WTC11 (cell line): ENCODE measurements around the gene CACNA1D. TPM values are rescaled to one million over a fixed set of nuclear protein-coding genes. Genes with fewer than 3 reads are reported as not detected.

Experiments
- ATAC-seq: fragments of 200-7000 bp; cut with Tn5 transposase; 2 replicates; pipeline ENCODE4 v1.10.0; 2021; ENCODE audit warnings: mild to moderate bottlenecking, moderate library complexity
- CTCF ChIA-PET: fragments of 300-600 bp; sonication (Branson Sonifier 250); formaldehyde crosslinking; loops from one replicate; lab custom pipeline; 2021; ENCODE audit warnings: antibody characterized with exemption; lab: Charles Lee
- POLR2A ChIA-PET: fragments of 350-600 bp; sonication (Branson Sonifier 250); formaldehyde crosslinking; loops from one replicate; lab custom pipeline; 2021; ENCODE audit warnings: antibody characterized with exemption; lab: Charles Lee
- DNase-seq: peaks from one replicate; pipeline ENCODE4 v3.0.0; 2021; ENCODE audit warnings: low spot score
- H3K27ac Mint-ChIP-seq: 2 replicates; pipeline ENCODE4 v1.8.0; 2021; ENCODE audit warnings: mixed read lengths
- H3K27me3 Mint-ChIP-seq: 2 replicates; pipeline ENCODE4 v1.8.0; 2021; ENCODE audit warnings: low read depth, mild to moderate bottlenecking, moderate library complexity, mixed read lengths
- H3K36me3 Mint-ChIP-seq: 2 replicates; pipeline ENCODE4 v1.8.0; 2021; ENCODE audit warnings: mixed read lengths
- H3K4me1 Mint-ChIP-seq: 2 replicates; pipeline ENCODE4 v1.8.0; 2022; ENCODE audit warnings: mixed read lengths
- H3K4me3 Mint-ChIP-seq: 2 replicates; pipeline ENCODE4 v1.8.0; 2021; ENCODE audit warnings: mild to moderate bottlenecking, moderate library complexity, mixed read lengths
- H3K9me3 Mint-ChIP-seq: 2 replicates; pipeline ENCODE4 v1.8.0; 2021; ENCODE audit warnings: mixed read lengths
- AR ChIP-seq: fragments of 250-450 bp; sonication (Bioruptor Pico); IDR thresholded peaks from 2 replicates; pipeline ENCODE4 v1.9.0; 2021; ENCODE audit warnings: mild to moderate bottlenecking
- ATF1 ChIP-seq: sonication (generic); formaldehyde crosslinking; IDR thresholded peaks from 2 replicates; pipeline ENCODE4 v1.8.1; 2023; ENCODE audit warnings: mild to moderate bottlenecking, moderate library complexity, missing genetic modification reagents
- CREB1 ChIP-seq: sonication (generic); formaldehyde crosslinking; IDR thresholded peaks from 2 replicates; pipeline ENCODE4 v1.8.0; 2023; ENCODE audit warnings: mild to moderate bottlenecking, missing genetic modification reagents
- FOXP1 ChIP-seq: sonication (generic); formaldehyde crosslinking; IDR thresholded peaks from 2 replicates; pipeline ENCODE4 v1.8.0; 2022; ENCODE audit warnings: missing genetic modification reagents, mild to moderate bottlenecking, moderate library complexity, borderline replicate concordance
- GRHL2 ChIP-seq: fragments of 250-450 bp; sonication (Bioruptor Pico); IDR thresholded peaks from 2 replicates; pipeline ENCODE4 v1.8.0; 2022; ENCODE audit warnings: mild to moderate bottlenecking, moderate library complexity; ENCODE audit not compliant: insufficient replicate concordance, severe bottlenecking
- JUN ChIP-seq: sonication (generic); formaldehyde crosslinking; IDR thresholded peaks from 2 replicates; pipeline ENCODE4 v1.8.0; 2023; ENCODE audit warnings: mild to moderate bottlenecking, missing genetic modification reagents
- KAT7 ChIP-seq: sonication (generic); formaldehyde crosslinking; IDR thresholded peaks from 2 replicates; pipeline ENCODE4 v1.8.1; 2023; ENCODE audit warnings: missing genetic modification reagents, mild to moderate bottlenecking, borderline replicate concordance
- NFYB ChIP-seq: sonication (generic); formaldehyde crosslinking; conservative IDR thresholded peaks from 2 replicates; pipeline ENCODE4 v1.8.0; 2022; ENCODE audit warnings: low read depth, missing genetic modification reagents
- OVOL2 ChIP-seq: fragments of 250-450 bp; sonication (Bioruptor Pico); IDR thresholded peaks from 2 replicates; pipeline ENCODE4 v1.9.0; 2021; ENCODE audit warnings: mild to moderate bottlenecking, borderline replicate concordance
- PREB ChIP-seq: sonication (generic); formaldehyde crosslinking; IDR thresholded peaks from 2 replicates; pipeline ENCODE4 v1.8.1; 2022; ENCODE audit warnings: mild to moderate bottlenecking, missing genetic modification reagents, moderate library complexity, borderline replicate concordance
- RORB ChIP-seq: fragments of 250-450 bp; sonication (Bioruptor Pico); IDR thresholded peaks from 2 replicates; pipeline ENCODE4 v1.9.0; 2021; ENCODE audit warnings: mild to moderate bottlenecking
- TP53 ChIP-seq: sonication (generic); formaldehyde crosslinking; IDR thresholded peaks from 2 replicates; pipeline ENCODE4 v1.8.1; 2023; ENCODE audit warnings: mild to moderate bottlenecking, missing genetic modification reagents
- ZNF232 ChIP-seq: sonication (generic); formaldehyde crosslinking; IDR thresholded peaks from 2 replicates; pipeline ENCODE4 v1.8.0; 2022; ENCODE audit warnings: mild to moderate bottlenecking, missing genetic modification reagents
- ZNF396 ChIP-seq: fragments of 250-450 bp; sonication (Bioruptor Pico); IDR thresholded peaks from 2 replicates; pipeline ENCODE4 v1.8.0; 2021; ENCODE audit warnings: mild to moderate bottlenecking, moderate library complexity, borderline replicate concordance
- ZNF671 ChIP-seq: fragments of 250-450 bp; sonication (Bioruptor Pico); IDR thresholded peaks from 2 replicates; pipeline ENCODE4 v1.8.0; 2021; ENCODE audit warnings: mild to moderate bottlenecking
- total RNA-seq: library from RNA; stranded (reverse); gene quantifications from 3 replicates; pipeline ENCODE4 v1.2.3, GENCODE V29; 2021
- TF ChIP-seq, protein P1 (sequence below): sonication (generic); formaldehyde crosslinking; IDR thresholded peaks from 2 replicates; pipeline ENCODE4 v1.8.0; 2023; ENCODE audit warnings: missing genetic modification reagents
- TF ChIP-seq, protein P2 (sequence below): fragments of 250-450 bp; sonication (Bioruptor Pico); IDR thresholded peaks from 2 replicates; pipeline ENCODE4 v1.8.0; 2021; ENCODE audit warnings: mild to moderate bottlenecking
- TF ChIP-seq, protein P3 (sequence below): sonication (generic); formaldehyde crosslinking; IDR thresholded peaks from 2 replicates; pipeline ENCODE4 v1.8.0; 2022; ENCODE audit warnings: missing genetic modification reagents

Gene CACNA1D
- total RNA-seq, 1 experiment from 2014 or later = 2.3 TPM

- H3K4me1 Mint-ChIP-seq = no peaks in the 10 kb centered on the region
- DNase-seq (no peak), ATAC-seq (no peak)
- H3K27me3 Mint-ChIP-seq = no peaks in the 10 kb centered on the region
- H3K4me3 Mint-ChIP-seq = no peak overlapping the region
- CTCF ChIA-PET = no interaction called here
- POLR2A ChIA-PET = no interaction called here
- TF ChIP-seq JUN (no peak), ZNF232 (CRISPR knock-in tag) (no peak), KAT7 (CRISPR knock-in tag) (no peak), ZNF671 (CRISPR knock-in tag) (no peak), OVOL2 (CRISPR knock-in tag) (no peak), RORB (CRISPR knock-in tag) (no peak)
- TF ChIP-seq, protein P1, sequence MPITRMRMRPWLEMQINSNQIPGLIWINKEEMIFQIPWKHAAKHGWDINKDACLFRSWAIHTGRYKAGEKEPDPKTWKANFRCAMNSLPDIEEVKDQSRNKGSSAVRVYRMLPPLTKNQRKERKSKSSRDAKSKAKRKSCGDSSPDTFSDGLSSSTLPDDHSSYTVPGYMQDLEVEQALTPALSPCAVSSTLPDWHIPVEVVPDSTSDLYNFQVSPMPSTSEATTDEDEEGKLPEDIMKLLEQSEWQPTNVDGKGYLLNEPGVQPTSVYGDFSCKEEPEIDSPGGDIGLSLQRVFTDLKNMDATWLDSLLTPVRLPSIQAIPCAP (CRISPR knock-in tag) = no peak
- no peak overlapping the region for H3K27ac Mint-ChIP-seq
- no peaks in the 10 kb centered on the region for H3K36me3 Mint-ChIP-seq
- H3K9me3 Mint-ChIP-seq = no peaks in the 10 kb centered on the region
Observed at GRCh38 chr3:53694046-53694445, 199.6 kb downstream of the CACNA1D start.

DNA sequence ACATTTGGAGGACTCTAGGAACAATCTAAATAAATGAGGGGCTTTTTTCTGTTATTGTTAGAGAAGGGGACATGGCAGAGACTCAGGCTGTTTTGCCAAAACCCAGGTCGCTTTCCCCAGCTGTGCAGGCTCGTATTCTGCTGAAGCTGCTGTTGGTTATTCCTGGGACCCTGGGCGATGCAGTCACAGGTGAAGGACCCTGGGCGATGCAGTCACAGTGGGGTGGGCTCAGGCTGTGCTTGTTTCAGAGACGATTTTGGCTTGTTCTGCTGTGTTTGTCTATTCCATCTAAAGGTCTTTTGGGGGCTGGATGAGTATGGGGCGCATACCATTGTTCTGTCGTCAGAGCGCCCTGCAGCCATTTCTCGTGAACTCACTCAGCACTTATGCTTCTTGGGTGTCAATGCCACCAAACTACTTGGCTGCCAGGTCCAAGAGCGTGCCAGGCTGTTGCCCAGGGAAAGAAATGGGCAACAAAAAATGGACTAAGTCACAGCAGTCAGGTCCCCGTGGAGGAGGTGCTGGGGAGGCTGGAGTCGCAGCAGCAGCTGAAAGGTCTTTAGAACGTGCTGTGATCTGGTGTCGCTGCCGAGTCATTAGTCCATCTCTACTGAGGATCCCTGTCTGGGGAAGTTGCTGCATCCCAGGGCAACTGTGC, 200.4 kb downstream of the CACNA1D start:
- H3K27ac Mint-ChIP-seq = no peak overlapping the region
- CTCF ChIA-PET = no interaction called here

More for the DNA sequence above, 200.4 kb downstream of the CACNA1D start:
- Mint-ChIP-seq H3K9me3 (no peaks in the 10 kb centered on the region), H3K4me3 (no peak overlapping the region), H3K27me3 (no peaks in the 10 kb centered on the region), H3K4me1 (no peaks in the 10 kb centered on the region), H3K36me3 (no peaks in the 10 kb centered on the region)
- no peak for ATAC-seq
- POLR2A ChIA-PET = no interaction called here
- TF ChIP-seq, protein P2, sequence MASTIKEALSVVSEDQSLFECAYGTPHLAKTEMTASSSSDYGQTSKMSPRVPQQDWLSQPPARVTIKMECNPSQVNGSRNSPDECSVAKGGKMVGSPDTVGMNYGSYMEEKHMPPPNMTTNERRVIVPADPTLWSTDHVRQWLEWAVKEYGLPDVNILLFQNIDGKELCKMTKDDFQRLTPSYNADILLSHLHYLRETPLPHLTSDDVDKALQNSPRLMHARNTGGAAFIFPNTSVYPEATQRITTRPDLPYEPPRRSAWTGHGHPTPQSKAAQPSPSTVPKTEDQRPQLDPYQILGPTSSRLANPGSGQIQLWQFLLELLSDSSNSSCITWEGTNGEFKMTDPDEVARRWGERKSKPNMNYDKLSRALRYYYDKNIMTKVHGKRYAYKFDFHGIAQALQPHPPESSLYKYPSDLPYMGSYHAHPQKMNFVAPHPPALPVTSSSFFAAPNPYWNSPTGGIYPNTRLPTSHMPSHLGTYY (CRISPR knock-in tag) = no peak
- TF ChIP-seq CREB1 (CRISPR knock-in tag) = no peak
- TF ChIP-seq AR = no peak
- no peak for TF ChIP-seq TP53 (CRISPR knock-in tag)
- TF ChIP-seq NFYB (CRISPR knock-in tag) = no peak
- TF ChIP-seq RORB (CRISPR knock-in tag) = no peak
- TF ChIP-seq PREB (CRISPR knock-in tag) = no peak
- no peak for TF ChIP-seq ZNF396 (CRISPR knock-in tag)
- TF ChIP-seq, protein P3, sequence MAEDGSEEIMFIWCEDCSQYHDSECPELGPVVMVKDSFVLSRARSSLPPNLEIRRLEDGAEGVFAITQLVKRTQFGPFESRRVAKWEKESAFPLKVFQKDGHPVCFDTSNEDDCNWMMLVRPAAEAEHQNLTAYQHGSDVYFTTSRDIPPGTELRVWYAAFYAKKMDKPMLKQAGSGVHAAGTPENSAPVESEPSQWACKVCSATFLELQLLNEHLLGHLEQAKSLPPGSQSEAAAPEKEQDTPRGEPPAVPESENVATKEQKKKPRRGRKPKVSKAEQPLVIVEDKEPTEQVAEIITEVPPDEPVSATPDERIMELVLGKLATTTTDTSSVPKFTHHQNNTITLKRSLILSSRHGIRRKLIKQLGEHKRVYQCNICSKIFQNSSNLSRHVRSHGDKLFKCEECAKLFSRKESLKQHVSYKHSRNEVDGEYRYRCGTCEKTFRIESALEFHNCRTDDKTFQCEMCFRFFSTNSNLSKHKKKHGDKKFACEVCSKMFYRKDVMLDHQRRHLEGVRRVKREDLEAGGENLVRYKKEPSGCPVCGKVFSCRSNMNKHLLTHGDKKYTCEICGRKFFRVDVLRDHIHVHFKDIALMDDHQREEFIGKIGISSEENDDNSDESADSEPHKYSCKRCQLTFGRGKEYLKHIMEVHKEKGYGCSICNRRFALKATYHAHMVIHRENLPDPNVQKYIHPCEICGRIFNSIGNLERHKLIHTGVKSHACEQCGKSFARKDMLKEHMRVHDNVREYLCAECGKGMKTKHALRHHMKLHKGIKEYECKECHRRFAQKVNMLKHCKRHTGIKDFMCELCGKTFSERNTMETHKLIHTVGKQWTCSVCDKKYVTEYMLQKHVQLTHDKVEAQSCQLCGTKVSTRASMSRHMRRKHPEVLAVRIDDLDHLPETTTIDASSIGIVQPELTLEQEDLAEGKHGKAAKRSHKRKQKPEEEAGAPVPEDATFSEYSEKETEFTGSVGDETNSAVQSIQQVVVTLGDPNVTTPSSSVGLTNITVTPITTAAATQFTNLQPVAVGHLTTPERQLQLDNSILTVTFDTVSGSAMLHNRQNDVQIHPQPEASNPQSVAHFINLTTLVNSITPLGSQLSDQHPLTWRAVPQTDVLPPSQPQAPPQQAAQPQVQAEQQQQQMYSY = no peak
- TF ChIP-seq ATF1 (CRISPR knock-in tag) = no peak
- no peak for TF ChIP-seq GRHL2
- no peak for TF ChIP-seq FOXP1 (CRISPR knock-in tag)
- no peak for DNase-seq
